Measurements from ENCODE around the gene EP400.

The EP400 gene

GRCh38 chr12:132014915-132015280 is 65.2 kb downstream of the EP400 start:
- no peak overlapping the region for H3K9ac ChIP-seq (ENCODE audit: low read length in 2 of 2)
- no peak overlapping the region for H3K4me3 ChIP-seq (ENCODE audit: low read length in 2 of 2)
- H3K27me3 ChIP-seq (ENCODE audit: control insufficient read depth in 1 of 2, insufficient read depth in 2 of 2, low read length in 2 of 2) = no peaks in the 10 kb centered on the region
- H3K36me3 ChIP-seq (ENCODE audit: control insufficient read depth in 2 of 2, insufficient read depth in 2 of 2, low read length in 2 of 2) = peaks cover 60 to 81% of the 10 kb centered on the region in 2 donors
- no peaks in the 10 kb centered on the region for H3K4me1 ChIP-seq (ENCODE audit: control insufficient read depth, insufficient read depth, low read length)
- no peaks in the 10 kb centered on the region for H3K9me3 ChIP-seq (ENCODE audit: control insufficient read depth in 2 of 2, low read length in 2 of 2)
- H3K27ac ChIP-seq (ENCODE audit: low read length) = no peak overlapping the region

- no peak overlapping the region for H3K4me3 ChIP-seq (ENCODE audit: low read length in 2 of 2)
- H3K36me3 ChIP-seq (ENCODE audit: control insufficient read depth in 2 of 2, insufficient read depth in 2 of 2, low read length in 2 of 2) = peaks cover 68 to 87% of the 10 kb centered on the region in 2 donors
Measured at GRCh38 chr12:132015686-132016430, 66.1 kb downstream of the EP400 start.

GRCh38 chr12:132018193-132018916 is 68.6 kb downstream of the EP400 start:
- H3K27ac ChIP-seq (ENCODE audit: low read length) = no peak overlapping the region

More at GRCh38 chr12:132015686-132016430, 66.1 kb downstream of the EP400 start:
- Histone ChIP-seq H3K9me3 (ENCODE audit: control insufficient read depth in 2 of 2, low read length in 2 of 2) (no peaks in the 10 kb centered on the region), H3K27me3 (ENCODE audit: control insufficient read depth in 1 of 2, insufficient read depth in 2 of 2, low read length in 2 of 2) (no peaks in the 10 kb centered on the region), H3K27ac (ENCODE audit: low read length) (no peak overlapping the region), H3K9ac (ENCODE audit: low read length in 2 of 2) (no peak overlapping the region), H3K4me1 (ENCODE audit: control insufficient read depth, insufficient read depth, low read length) (no peaks in the 10 kb centered on the region)

GRCh38 chr12:132019891-132020290 is 70.1 kb downstream of the EP400 start:
- H3K4me1 ChIP-seq (ENCODE audit: control insufficient read depth, insufficient read depth, low read length) = no peaks in the 10 kb centered on the region
- H3K4me3 ChIP-seq (ENCODE audit: low read length in 2 of 2) = no peak overlapping the region
- H3K27me3 ChIP-seq (ENCODE audit: control insufficient read depth in 1 of 2, insufficient read depth in 2 of 2, low read length in 2 of 2) = no peaks in the 10 kb centered on the region
- H3K9ac ChIP-seq (ENCODE audit: low read length in 2 of 2) = no peak overlapping the region
- H3K9me3 ChIP-seq (ENCODE audit: control insufficient read depth in 2 of 2, low read length in 2 of 2) = no peaks in the 10 kb centered on the region
- no peak overlapping the region for H3K27ac ChIP-seq (ENCODE audit: low read length)
- H3K36me3 ChIP-seq (ENCODE audit: control insufficient read depth in 2 of 2, insufficient read depth in 2 of 2, low read length in 2 of 2) = peaks cover 61 to 71% of the 10 kb centered on the region in 2 donors

More at GRCh38 chr12:132018193-132018916, 68.6 kb downstream of the EP400 start:
- peaks cover 61 to 75% of the 10 kb centered on the region in 2 donors for H3K36me3 ChIP-seq (ENCODE audit: control insufficient read depth in 2 of 2, insufficient read depth in 2 of 2, low read length in 2 of 2)
- H3K9me3 ChIP-seq (ENCODE audit: control insufficient read depth in 2 of 2, low read length in 2 of 2) = no peaks in the 10 kb centered on the region
- H3K4me3 ChIP-seq (ENCODE audit: low read length in 2 of 2) = no peak overlapping the region
- no peaks in the 10 kb centered on the region for H3K27me3 ChIP-seq (ENCODE audit: control insufficient read depth in 1 of 2, insufficient read depth in 2 of 2, low read length in 2 of 2)
- H3K9ac ChIP-seq (ENCODE audit: low read length in 2 of 2) = no peak overlapping the region
- H3K4me1 ChIP-seq (ENCODE audit: control insufficient read depth, insufficient read depth, low read length) = no peaks in the 10 kb centered on the region

GRCh38 chr12:132020292-132020691 is 70.5 kb downstream of the EP400 start:
- H3K36me3 ChIP-seq (ENCODE audit: control insufficient read depth in 2 of 2, insufficient read depth in 2 of 2, low read length in 2 of 2) = peaks cover 60 to 71% of the 10 kb centered on the region in 2 donors
- no peak overlapping the region for H3K27ac ChIP-seq (ENCODE audit: low read length)

GRCh38 chr12:132021031-132021871 is 71.5 kb downstream of the EP400 start:
- Histone ChIP-seq H3K4me1 (ENCODE audit: control insufficient read depth, insufficient read depth, low read length) (no peaks in the 10 kb centered on the region), H3K4me3 (ENCODE audit: low read length in 2 of 2) (no peak overlapping the region), H3K9ac (ENCODE audit: low read length in 2 of 2) (no peak overlapping the region), H3K27me3 (ENCODE audit: control insufficient read depth in 1 of 2, insufficient read depth in 2 of 2, low read length in 2 of 2) (no peaks in the 10 kb centered on the region), H3K9me3 (ENCODE audit: control insufficient read depth in 2 of 2, low read length in 2 of 2) (no peaks in the 10 kb centered on the region), H3K36me3 (ENCODE audit: control insufficient read depth in 2 of 2, insufficient read depth in 2 of 2, low read length in 2 of 2) (peaks cover 65 to 72% of the 10 kb centered on the region in 2 donors), H3K27ac (ENCODE audit: low read length) (no peak overlapping the region)

More at GRCh38 chr12:132020292-132020691, 70.5 kb downstream of the EP400 start:
- no peaks in the 10 kb centered on the region for H3K9me3 ChIP-seq (ENCODE audit: control insufficient read depth in 2 of 2, low read length in 2 of 2)
- H3K9ac ChIP-seq (ENCODE audit: low read length in 2 of 2) = no peak overlapping the region
- no peak overlapping the region for H3K4me3 ChIP-seq (ENCODE audit: low read length in 2 of 2)
- no peaks in the 10 kb centered on the region for H3K27me3 ChIP-seq (ENCODE audit: control insufficient read depth in 1 of 2, insufficient read depth in 2 of 2, low read length in 2 of 2)
- no peaks in the 10 kb centered on the region for H3K4me1 ChIP-seq (ENCODE audit: control insufficient read depth, insufficient read depth, low read length)

- no peak overlapping the region for H3K4me3 ChIP-seq (ENCODE audit: low read length in 2 of 2)
- no peaks in the 10 kb centered on the region for H3K27me3 ChIP-seq (ENCODE audit: control insufficient read depth in 1 of 2, insufficient read depth in 2 of 2, low read length in 2 of 2)
- H3K36me3 ChIP-seq (ENCODE audit: control insufficient read depth in 2 of 2, insufficient read depth in 2 of 2, low read length in 2 of 2) = peaks cover 73 to 76% of the 10 kb centered on the region in 2 donors
- H3K9ac ChIP-seq (ENCODE audit: low read length in 2 of 2) = no peak overlapping the region
- no peaks in the 10 kb centered on the region for H3K9me3 ChIP-seq (ENCODE audit: control insufficient read depth in 2 of 2, low read length in 2 of 2)
- H3K27ac ChIP-seq (ENCODE audit: low read length) = no peak overlapping the region
- H3K4me1 ChIP-seq (ENCODE audit: control insufficient read depth, insufficient read depth, low read length) = no peaks in the 10 kb centered on the region
Measured at GRCh38 chr12:132021965-132022364, 72.2 kb downstream of the EP400 start.

- Histone ChIP-seq H3K36me3 (ENCODE audit: control insufficient read depth in 2 of 2, insufficient read depth in 2 of 2, low read length in 2 of 2) (peaks cover 70 to 76% of the 10 kb centered on the region in 2 donors), H3K9ac (ENCODE audit: low read length in 2 of 2) (no peak overlapping the region), H3K27ac (ENCODE audit: low read length) (no peak overlapping the region), H3K4me3 (ENCODE audit: low read length in 2 of 2) (no peak overlapping the region), H3K27me3 (ENCODE audit: control insufficient read depth in 1 of 2, insufficient read depth in 2 of 2, low read length in 2 of 2) (no peaks in the 10 kb centered on the region), H3K4me1 (ENCODE audit: control insufficient read depth, insufficient read depth, low read length) (no peaks in the 10 kb centered on the region), H3K9me3 (ENCODE audit: control insufficient read depth in 2 of 2, low read length in 2 of 2) (no peaks in the 10 kb centered on the region)
Measured at GRCh38 chr12:132023658-132024057, 73.9 kb downstream of the EP400 start.

GRCh38 chr12:132024758-132025157 is 75.0 kb downstream of the EP400 start:
- Histone ChIP-seq H3K4me1 (ENCODE audit: control insufficient read depth, insufficient read depth, low read length) (no peaks in the 10 kb centered on the region), H3K36me3 (ENCODE audit: control insufficient read depth in 2 of 2, insufficient read depth in 2 of 2, low read length in 2 of 2) (peaks cover 72 to 75% of the 10 kb centered on the region in 2 donors), H3K27me3 (ENCODE audit: control insufficient read depth in 1 of 2, insufficient read depth in 2 of 2, low read length in 2 of 2) (no peaks in the 10 kb centered on the region), H3K27ac (ENCODE audit: low read length) (no peak overlapping the region), H3K9ac (ENCODE audit: low read length in 2 of 2) (no peak overlapping the region), H3K9me3 (ENCODE audit: control insufficient read depth in 2 of 2, low read length in 2 of 2) (no peaks in the 10 kb centered on the region), H3K4me3 (ENCODE audit: low read length in 2 of 2) (no peak overlapping the region)

- Histone ChIP-seq H3K4me1 (ENCODE audit: control insufficient read depth, insufficient read depth, low read length) (no peaks in the 10 kb centered on the region), H3K27me3 (ENCODE audit: control insufficient read depth in 1 of 2, insufficient read depth in 2 of 2, low read length in 2 of 2) (no peaks in the 10 kb centered on the region), H3K9me3 (ENCODE audit: control insufficient read depth in 2 of 2, low read length in 2 of 2) (no peaks in the 10 kb centered on the region), H3K36me3 (ENCODE audit: control insufficient read depth in 2 of 2, insufficient read depth in 2 of 2, low read length in 2 of 2) (peaks cover 73 to 74% of the 10 kb centered on the region in 2 donors), H3K27ac (ENCODE audit: low read length) (no peak overlapping the region), H3K9ac (ENCODE audit: low read length in 2 of 2) (no peak overlapping the region), H3K4me3 (ENCODE audit: low read length in 2 of 2) (no peak overlapping the region)
Measured at GRCh38 chr12:132025526-132025925, 75.8 kb downstream of the EP400 start.

All from stomach smooth muscle (tissue), 2 donors.